K562 (cell line): ENCODE data around the gene PRR11. TPM values are rescaled to one million over a fixed set of nuclear protein-coding genes. Genes with fewer than 3 reads are reported as not detected.

Source experiments
- BCOR ChIP-seq: fragments of 450-650 bp; IDR thresholded peaks from 2 replicates; pipeline ENCODE4 v1.6.1; 2016
- CBFA2T3 ChIP-seq: fragments of 450-650 bp; IDR thresholded peaks from 2 replicates; pipeline ENCODE4 v1.6.1; 2017
- CEBPG ChIP-seq, 3 experiments: fragments of 200-800 bp in 1 of 3; sonication (Bioruptor generic) in 1 of 3; sonication (generic) in 1 of 3; formaldehyde crosslinking in 1 of 3; IDR thresholded peaks in 2 of 3; conservative IDR thresholded peaks in 1 of 3; 2 replicates each; pipeline versions ENCODE4 v1.6.1 to v1.8.0; 2016 to 2022; ENCODE audit warnings: missing compliant biosample characterization in 2 of 3, missing genetic modification characterization in 2 of 3, mild to moderate bottlenecking in 1 of 3, missing genetic modification reagents in 1 of 3
- E4F1 ChIP-seq: fragments of 250-450 bp; sonication (Bioruptor Pico); IDR thresholded peaks from 2 replicates; pipeline ENCODE4 v1.5.0; 2021; ENCODE audit warnings: mild to moderate bottlenecking, borderline replicate concordance
- ETV1 ChIP-seq: fragments of 450-650 bp; conservative IDR thresholded peaks from 2 replicates; pipeline ENCODE4 v1.6.1; 2016; ENCODE audit warnings: missing genetic modification characterization, control low read depth, low read depth, missing compliant biosample characterization
- FOXJ3 ChIP-seq: sonication (generic); formaldehyde crosslinking; IDR thresholded peaks from 2 replicates; pipeline ENCODE4 v1.4.0; 2020; ENCODE audit warnings: mild to moderate bottlenecking, missing genetic modification reagents
- GATAD2B ChIP-seq: fragments of 450-650 bp; IDR thresholded peaks from 2 replicates; pipeline ENCODE4 v1.6.1; 2017; ENCODE audit warnings: mild to moderate bottlenecking, borderline replicate concordance
- HINFP ChIP-seq: fragments of 450-650 bp; conservative IDR thresholded peaks from 2 replicates; pipeline ENCODE4 v1.6.1; 2016; ENCODE audit warnings: missing genetic modification characterization, low read depth, mild to moderate bottlenecking, control low read depth, missing compliant biosample characterization
- HIVEP1 ChIP-seq: fragments of 250-450 bp; sonication (Bioruptor Pico); IDR thresholded peaks from 2 replicates; pipeline ENCODE4 v1.4.0; 2020; ENCODE audit warnings: mild to moderate bottlenecking
- PRDM10 ChIP-seq: fragments of 450-650 bp; IDR thresholded peaks from 2 replicates; pipeline ENCODE4 v1.6.1; 2018; ENCODE audit not compliant: partially characterized antibody
- RBM15 ChIP-seq: fragments of 200-400 bp; formaldehyde crosslinking; IDR thresholded peaks from 2 replicates; pipeline ENCODE4 v1.6.1; 2018; ENCODE audit warnings: mild to moderate bottlenecking, low read length, moderate library complexity; ENCODE audit not compliant: insufficient read depth
- SRSF9 ChIP-seq: fragments of 200-400 bp; formaldehyde crosslinking; IDR thresholded peaks from 2 replicates; pipeline ENCODE4 v1.6.1; 2017; ENCODE audit warnings: low read depth, low read length, borderline replicate concordance
- TCF7 ChIP-seq: sonication (generic); IDR thresholded peaks from 2 replicates; pipeline ENCODE4 v1.6.1; 2016; ENCODE audit warnings: antibody characterized with exemption, borderline replicate concordance
- USF2 ChIP-seq: sonication (generic); formaldehyde crosslinking; IDR thresholded peaks from 2 replicates; pipeline ENCODE4 v1.5.0; 2020; ENCODE audit warnings: missing genetic modification reagents
- ZNF589 ChIP-seq: fragments of 200-800 bp; sonication (Bioruptor generic); IDR thresholded peaks from 2 replicates; pipeline ENCODE4 v1.6.1; 2016; ENCODE audit warnings: low read depth, missing genetic modification characterization, missing compliant biosample characterization
- ZZZ3 ChIP-seq: fragments of 450-650 bp; IDR thresholded peaks from 2 replicates; pipeline ENCODE4 v1.6.1; 2016; ENCODE audit warnings: antibody characterized with exemption, mild to moderate bottlenecking, moderate library complexity
- polyA plus RNA-seq, 8 experiments: library from polyadenylated mRNA; depleted of rRNA in 4 of 8; stranded (reverse) in 5 of 8; unstranded in 3 of 8; fragments of >200 nt; fragmentation: Nextera tagmentation in 2 of 8; fragmentation: Illumina TruSeq in 1 of 8; extraction: Ambion mirVana in 2 of 8; extraction: Trizol in 1 of 8; gene quantifications; 2 replicates each; pipeline versions ENCODE4 v1.2.1 to v1.2.3, GENCODE V29; 2011 to 2014; ENCODE audit warnings: inconsistent platforms in 1 of 8, missing spikeins in 1 of 8
- total RNA-seq, 7 experiments: library from RNA; depleted of rRNA in 6 of 7; stranded (reverse); fragments of >200 nt in 6 of 7; fragmentation: Illumina TruSeq in 2 of 7; extraction: Trizol in 2 of 7; gene quantifications; 2 replicates each; pipeline versions ENCODE4 v1.2.1 to v1.2.3, GENCODE V29; 2011 to 2021; ENCODE audit warnings: low replicate concordance in 1 of 7
- TF ChIP-seq, protein P1 (sequence below): fragments of 450-650 bp; formaldehyde crosslinking; conservative IDR thresholded peaks from 2 replicates; pipeline ENCODE4 v1.4.0; 2022; ENCODE audit warnings: mild to moderate bottlenecking, missing genetic modification characterization

PRR11 gene
- total and polyA plus RNA-seq, 9 of the 15 experiments (the other 6 are each of a cell fraction or from before 2014, with no cell fraction given): 13.3 to 75.2 (median 46.4) TPM

- TF ChIP-seq USF2: no peak
- TF ChIP-seq HIVEP1 (CRISPR knock-in tag): no peak
- no peak for TF ChIP-seq FOXJ3 (CRISPR knock-in tag)
- TF ChIP-seq TCF7: no peak
- 0 out of 2 replicates have a peak, but pooled peaks have one; percentile 29 for TF ChIP-seq BCOR
- no peak for TF ChIP-seq SRSF9
- no peak; the same call in 1 of the 2 replicates for TF ChIP-seq HINFP
- peak; percentile 66 for TF ChIP-seq CBFA2T3
- no peak for TF ChIP-seq CEBPG (CRISPR knock-in tag; IDR thresholded peaks at IDR 0.05)
- no peak for TF ChIP-seq CEBPG (tag; conservative IDR thresholded peaks at IDR 0.05 in 1 of 2, IDR thresholded peaks at IDR 0.05 in 1 of 2)
- TF ChIP-seq PRDM10: peak; percentile 80
- TF ChIP-seq ZZZ3: no peak
- TF ChIP-seq ZNF589: no peak
- TF ChIP-seq GATAD2B: peak; percentile 33; the same call in 1 of the 2 replicates
- TF ChIP-seq, protein P1, sequence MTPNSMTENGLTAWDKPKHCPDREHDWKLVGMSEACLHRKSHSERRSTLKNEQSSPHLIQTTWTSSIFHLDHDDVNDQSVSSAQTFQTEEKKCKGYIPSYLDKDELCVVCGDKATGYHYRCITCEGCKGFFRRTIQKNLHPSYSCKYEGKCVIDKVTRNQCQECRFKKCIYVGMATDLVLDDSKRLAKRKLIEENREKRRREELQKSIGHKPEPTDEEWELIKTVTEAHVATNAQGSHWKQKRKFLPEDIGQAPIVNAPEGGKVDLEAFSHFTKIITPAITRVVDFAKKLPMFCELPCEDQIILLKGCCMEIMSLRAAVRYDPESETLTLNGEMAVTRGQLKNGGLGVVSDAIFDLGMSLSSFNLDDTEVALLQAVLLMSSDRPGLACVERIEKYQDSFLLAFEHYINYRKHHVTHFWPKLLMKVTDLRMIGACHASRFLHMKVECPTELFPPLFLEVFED (CRISPR knock-in tag): 0 out of 2 replicates have a peak, but pooled peaks have one; percentile 18
- TF ChIP-seq RBM15: no peak
- TF ChIP-seq E4F1 (CRISPR knock-in tag): no peak
- TF ChIP-seq ETV1: no peak
Observed at GRCh38 chr17:59155439-59156177, at the start of gene PRR11 (continued).
